Upper lobe of left lung (tissue), 6 donors: ENCODE data around the gene ASTN2. TPM values are rescaled to one million over a fixed set of nuclear protein-coding genes. Genes with fewer than 3 reads are reported as not detected.

ENCODE experiments used
- ATAC-seq, 2 donors: fragments of 200-7000 bp; cut with Tn5 transposase; one replicate each; pipeline ENCODE4 v1.9.1; 2022; ENCODE audit warnings: mild to moderate bottlenecking in 2 of 2, moderate library complexity in 2 of 2; ENCODE audit not compliant: low FRiP score in 2 of 2
- DNase-seq, 2 donors: peaks; one replicate each; pipeline ENCODE4 v3.0.0-alpha.2; 2019 to 2020
- H3K27ac ChIP-seq, 4 donors: fragments of 200-600 bp; sonication (generic); one replicate each; pipeline ENCODE4 v1.5.1; 2016 to 2019
- H3K27me3 ChIP-seq, 4 donors: fragments of 200-600 bp; sonication (generic); one replicate each; pipeline ENCODE4 v1.5.1; 2017 to 2019
- H3K36me3 ChIP-seq, 4 donors: fragments of 200-600 bp; sonication (generic); one replicate each; pipeline ENCODE4 v1.5.1; 2016 to 2019
- H3K4me1 ChIP-seq, 4 donors: fragments of 200-600 bp; sonication (generic); one replicate each; pipeline ENCODE4 v1.5.1; 2018 to 2019
- H3K4me3 ChIP-seq, 4 donors: fragments of 200-600 bp; sonication (generic); one replicate each; pipeline ENCODE4 v1.5.1; 2017 to 2019; ENCODE audit warnings: mild to moderate bottlenecking in 2 of 4, moderate library complexity in 1 of 4
- H3K9me3 ChIP-seq, 4 donors: fragments of 200-600 bp; sonication (generic); one replicate each; pipeline ENCODE4 v1.5.1; 2018 to 2019
- CTCF ChIP-seq, 6 experiments: fragments of 450-650 bp in 4 of 6; fragments of 200-600 bp in 2 of 6; sonication (generic) in 2 of 6; IDR thresholded peaks; one replicate each; pipeline ENCODE4 v1.5.1; 2016 to 2019; ENCODE audit warnings: antibody characterized with exemption in 6 of 6
- EP300 ChIP-seq, 4 donors: sonication (generic); formaldehyde crosslinking; IDR thresholded peaks; one replicate each; pipeline ENCODE4 v1.5.1; 2017; ENCODE audit warnings: antibody characterized with exemption in 4 of 4, control low read depth in 2 of 4
- POLR2A ChIP-seq, 4 donors: fragments of 450-650 bp; IDR thresholded peaks; one replicate each; pipeline ENCODE4 v1.5.1; 2016 to 2017; ENCODE audit warnings: antibody characterized with exemption in 4 of 4, mild to moderate bottlenecking in 2 of 4
- POLR2AphosphoS5 ChIP-seq, 2 donors: sonication (generic); formaldehyde crosslinking; IDR thresholded peaks; one replicate each; pipeline ENCODE4 v1.5.1; 2017; ENCODE audit warnings: antibody characterized with exemption in 2 of 2
- WGBS, 2 donors: methylation state at CpG; one replicate each; pipeline ENCODE4 v1.1.5; 2017 to 2018; 5-methylcytosine and 5-hydroxymethylcytosine counted together
- total RNA-seq, 6 donors: library from RNA; depleted of rRNA in 4 of 6; stranded (reverse); fragments of >200 nt in 4 of 6; gene quantifications; one replicate each; pipeline versions ENCODE4 v1.1.0 to v1.2.1, GENCODE V29; 2016 to 2021
- donor health status: DM: no; HTN: no; CAD: no; lungs with moderate emphysema.
- donor health status: DM: no; HTN: yes; CAD: no; lungs with severe emphysema.

Gene ASTN2
- total RNA-seq, 6 donors from 2014 or later = 2.0 to 7.5 (median 3.4) TPM

- H3K27ac ChIP-seq = no peak overlapping the region
- ATAC-seq = no peak
- H3K9me3 ChIP-seq = no peaks in the 10 kb centered on the region
- no peaks in the 10 kb centered on the region for H3K27me3 ChIP-seq
- WGBS, 2 donors = 21 to 33% methylated on average over 4 of the region's 4 CpGs
- no peak overlapping the region for H3K4me3 ChIP-seq
- no peaks in the 10 kb centered on the region for H3K4me1 ChIP-seq
- no peak for DNase-seq
- H3K36me3 ChIP-seq = no peaks in the 10 kb centered on the region
- TF ChIP-seq POLR2AphosphoS5 (IDR thresholded peaks at IDR 0.05) (no peak), CTCF (IDR thresholded peaks at IDR 0.05) (no peak), EP300 (IDR thresholded peaks at IDR 0.05) (no peak), POLR2A (IDR thresholded peaks at IDR 0.05) (no peak)
Measured at GRCh38 chr9:117169089-117169621, 245.7 kb downstream of the ASTN2 start.

GRCh38 chr9:117164512-117164911 is 250.3 kb downstream of the ASTN2 start:
- no peaks in the 10 kb centered on the region for H3K36me3 ChIP-seq
- WGBS, 2 donors = 93 to 100% methylated on average over 1 of the region's 1 CpG

GRCh38 chr9:117160254-117160653 is 254.6 kb downstream of the ASTN2 start:
- H3K27ac ChIP-seq = no peak overlapping the region
- no peak for TF ChIP-seq POLR2A (IDR thresholded peaks at IDR 0.05)
- TF ChIP-seq EP300 (IDR thresholded peaks at IDR 0.05) = no peak
- no peak for TF ChIP-seq POLR2AphosphoS5 (IDR thresholded peaks at IDR 0.05)
- no peak for TF ChIP-seq CTCF (IDR thresholded peaks at IDR 0.05)
- ATAC-seq = no peak

More at GRCh38 chr9:117164512-117164911, 250.3 kb downstream of the ASTN2 start:
- Histone ChIP-seq H3K4me1 (no peaks in the 10 kb centered on the region), H3K27ac (no peak overlapping the region), H3K27me3 (no peaks in the 10 kb centered on the region), H3K9me3 (no peaks in the 10 kb centered on the region), H3K4me3 (no peak overlapping the region)
- ATAC-seq = no peak
- TF ChIP-seq CTCF (IDR thresholded peaks at IDR 0.05) (no peak), EP300 (IDR thresholded peaks at IDR 0.05) (no peak), POLR2AphosphoS5 (IDR thresholded peaks at IDR 0.05) (no peak), POLR2A (IDR thresholded peaks at IDR 0.05) (no peak)
- no peak for DNase-seq

GRCh38 chr9:117156771-117157535 is 257.9 kb downstream of the ASTN2 start:
- TF ChIP-seq POLR2AphosphoS5 (IDR thresholded peaks at IDR 0.05) (no peak), EP300 (IDR thresholded peaks at IDR 0.05) (no peak), CTCF (IDR thresholded peaks at IDR 0.05) (no peak), POLR2A (IDR thresholded peaks at IDR 0.05) (no peak)
- H3K4me1 ChIP-seq = no peaks in the 10 kb centered on the region
- H3K27me3 ChIP-seq = no peaks in the 10 kb centered on the region
- no peak overlapping the region for H3K4me3 ChIP-seq
- H3K36me3 ChIP-seq = no peaks in the 10 kb centered on the region
- H3K9me3 ChIP-seq = no peaks in the 10 kb centered on the region
- ATAC-seq (no peak), DNase-seq (no peak)
- H3K27ac ChIP-seq = no peak overlapping the region
- WGBS, 2 donors = 60 to 82% methylated on average over 2 of the region's 2 CpGs

More at GRCh38 chr9:117160254-117160653, 254.6 kb downstream of the ASTN2 start:
- no peaks in the 10 kb centered on the region for H3K36me3 ChIP-seq
- no peaks in the 10 kb centered on the region for H3K27me3 ChIP-seq
- no peaks in the 10 kb centered on the region for H3K9me3 ChIP-seq
- no peak for DNase-seq
- H3K4me3 ChIP-seq = no peak overlapping the region
- no peaks in the 10 kb centered on the region for H3K4me1 ChIP-seq
